Keratinocyte (primary cell): ENCODE results near the gene NPIPA1.
"Not testable (repeated sequence)": the region's sequence is repeated elsewhere in the genome, so short reads cannot be mapped to it uniquely, and the experiment has no call there.

ENCODE experiments used
- CTCF ChIP-seq, 3 experiments: IDR thresholded peaks in 1 of 3; conservative IDR thresholded peaks in 1 of 3; optimal IDR thresholded peaks in 1 of 3; 2 replicates in 2 of 3; 3 replicates in 1 of 3; pipeline versions ENCODE3 to v1.5.1; 2011; ENCODE audit warnings: low read length in 3 of 3, mild to moderate bottlenecking in 3 of 3, moderate library complexity in 2 of 3, control low read depth in 1 of 3, inconsistent platforms in 1 of 3; ENCODE audit not compliant: insufficient read depth in 2 of 3; ENCODE audit errors: extremely low read depth in 1 of 3
- EZH2 ChIP-seq: IDR thresholded peaks from one replicate; pipeline ENCODE4 v1.6.1; 2012; ENCODE audit warnings: inconsistent platforms, mild to moderate bottlenecking, low read length, moderate library complexity

GRCh38 chr16:14996702-14997101, 59.5 kb downstream of the NPIPA1 start:
- not testable (repeated sequence) for TF ChIP-seq CTCF (optimal IDR thresholded peaks at IDR 0.05 in 1 of 3, IDR thresholded peaks at IDR 0.05 in 1 of 3, conservative IDR thresholded peaks at IDR 0.05 in 1 of 3; ENCODE audit: extremely low read depth in 1 of 3, insufficient read depth in 2 of 3, low read length in 3 of 3); EZH2
